Gastroesophageal sphincter (tissue), 3 donors: ENCODE measurements around the gene EPAS1.

Experiments
- EP300 ChIP-seq: sonication (generic); formaldehyde crosslinking; IDR thresholded peaks from one replicate; pipeline ENCODE4 v1.6.1; 2017; ENCODE audit warnings: antibody characterized with exemption, mild to moderate bottlenecking
- POLR2A ChIP-seq, 2 donors: fragments of 450-650 bp; IDR thresholded peaks; one replicate each; pipeline ENCODE4 v1.6.1; 2017; ENCODE audit warnings: antibody characterized with exemption in 2 of 2, mild to moderate bottlenecking in 2 of 2, moderate library complexity in 1 of 2
- TF ChIP-seq, protein P1 (sequence below), 4 experiments: fragments of 200-600 bp in 2 of 4; fragments of 450-650 bp in 2 of 4; sonication (generic) in 1 of 4; IDR thresholded peaks; one replicate each; pipeline ENCODE4 v1.5.1; 2017 to 2019; ENCODE audit warnings: antibody characterized with exemption in 4 of 4, mild to moderate bottlenecking in 2 of 4, moderate library complexity in 2 of 4

DNA sequence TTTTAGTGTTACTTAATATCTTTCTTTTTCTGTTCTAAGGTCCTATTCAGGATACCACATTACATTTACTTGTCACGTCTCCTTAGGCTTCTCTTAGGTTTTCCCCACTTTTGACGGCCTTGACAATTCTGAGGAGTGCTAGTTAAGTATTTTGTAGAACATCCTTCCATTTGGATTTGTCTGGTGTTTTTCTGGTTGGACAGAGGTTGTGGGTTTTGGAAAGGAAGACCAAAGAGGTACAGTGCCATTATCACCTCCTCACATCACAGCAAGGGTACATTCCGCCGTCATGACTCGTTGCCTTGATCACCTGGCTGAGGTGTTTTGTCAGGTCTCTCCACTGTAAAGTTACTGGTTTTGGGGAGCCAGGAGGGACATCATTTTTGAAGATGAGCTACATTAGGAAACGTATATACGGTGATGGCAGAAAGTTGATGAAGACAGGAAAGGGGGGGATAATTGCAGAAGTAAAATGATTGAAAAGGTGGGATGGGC, 93.7 kb downstream of the EPAS1 start:
- TF ChIP-seq, protein P1, sequence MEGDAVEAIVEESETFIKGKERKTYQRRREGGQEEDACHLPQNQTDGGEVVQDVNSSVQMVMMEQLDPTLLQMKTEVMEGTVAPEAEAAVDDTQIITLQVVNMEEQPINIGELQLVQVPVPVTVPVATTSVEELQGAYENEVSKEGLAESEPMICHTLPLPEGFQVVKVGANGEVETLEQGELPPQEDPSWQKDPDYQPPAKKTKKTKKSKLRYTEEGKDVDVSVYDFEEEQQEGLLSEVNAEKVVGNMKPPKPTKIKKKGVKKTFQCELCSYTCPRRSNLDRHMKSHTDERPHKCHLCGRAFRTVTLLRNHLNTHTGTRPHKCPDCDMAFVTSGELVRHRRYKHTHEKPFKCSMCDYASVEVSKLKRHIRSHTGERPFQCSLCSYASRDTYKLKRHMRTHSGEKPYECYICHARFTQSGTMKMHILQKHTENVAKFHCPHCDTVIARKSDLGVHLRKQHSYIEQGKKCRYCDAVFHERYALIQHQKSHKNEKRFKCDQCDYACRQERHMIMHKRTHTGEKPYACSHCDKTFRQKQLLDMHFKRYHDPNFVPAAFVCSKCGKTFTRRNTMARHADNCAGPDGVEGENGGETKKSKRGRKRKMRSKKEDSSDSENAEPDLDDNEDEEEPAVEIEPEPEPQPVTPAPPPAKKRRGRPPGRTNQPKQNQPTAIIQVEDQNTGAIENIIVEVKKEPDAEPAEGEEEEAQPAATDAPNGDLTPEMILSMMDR (IDR thresholded peaks at IDR 0.05), result no peak
- TF ChIP-seq EP300, result no peak
- TF ChIP-seq POLR2A (IDR thresholded peaks at IDR 0.05), result no peak
